ENCODE measurements around the gene PTDSS2.

PTDSS2 gene

GRCh38 chr11:469684-470560 is 19.8 kb downstream of the PTDSS2 start:
- in situ Hi-C loops (cut with MboI; ENCODE audit: low pct_unique_long_range_greater_than_20kb, low sequenced_read_pairs, unreplicated experiment) = no loop called here
- TF ChIP-seq CTCF (IDR thresholded peaks at IDR 0.05; ENCODE audit: extremely low read depth, insufficient read depth, missing control alignments) = no peak
- no peak for DNase-seq (ENCODE audit: low spot score)

- TF ChIP-seq CTCF (IDR thresholded peaks at IDR 0.05; ENCODE audit: extremely low read depth, insufficient read depth, missing control alignments) = no peak
- no peak for DNase-seq (ENCODE audit: low spot score)
- in situ Hi-C loops (cut with MboI; ENCODE audit: low pct_unique_long_range_greater_than_20kb, low sequenced_read_pairs, unreplicated experiment) = no loop called here
Measured at GRCh38 chr11:471468-472145, 21.5 kb downstream of the PTDSS2 start.

GRCh38 chr11:472272-472671 is 22.2 kb downstream of the PTDSS2 start:
- DNase-seq (ENCODE audit: low spot score) = no peak
- in situ Hi-C loops (cut with MboI; ENCODE audit: low pct_unique_long_range_greater_than_20kb, low sequenced_read_pairs, unreplicated experiment) = no loop called here
- no peak for TF ChIP-seq CTCF (IDR thresholded peaks at IDR 0.05; ENCODE audit: extremely low read depth, insufficient read depth, missing control alignments)

- no peak for TF ChIP-seq CTCF (IDR thresholded peaks at IDR 0.05; ENCODE audit: extremely low read depth, insufficient read depth, missing control alignments)
- in situ Hi-C loops (cut with MboI; ENCODE audit: low pct_unique_long_range_greater_than_20kb, low sequenced_read_pairs, unreplicated experiment) = no loop called here
- no peak for DNase-seq (ENCODE audit: low spot score)
Measured at GRCh38 chr11:472816-473215, 22.7 kb downstream of the PTDSS2 start.

GRCh38 chr11:473415-473814 is 23.3 kb downstream of the PTDSS2 start:
- in situ Hi-C loops (cut with MboI; ENCODE audit: low pct_unique_long_range_greater_than_20kb, low sequenced_read_pairs, unreplicated experiment) = no loop called here
- DNase-seq (ENCODE audit: low spot score) = no peak
- TF ChIP-seq CTCF (IDR thresholded peaks at IDR 0.05; ENCODE audit: extremely low read depth, insufficient read depth, missing control alignments) = no peak

- no peak for TF ChIP-seq CTCF (IDR thresholded peaks at IDR 0.05; ENCODE audit: extremely low read depth, insufficient read depth, missing control alignments)
- DNase-seq (ENCODE audit: low spot score) = no peak
- in situ Hi-C loops (cut with MboI; ENCODE audit: low pct_unique_long_range_greater_than_20kb, low sequenced_read_pairs, unreplicated experiment) = no loop called here
Measured at GRCh38 chr11:473962-474785, 24.1 kb downstream of the PTDSS2 start.

Data from GM13977 (cell line).